ENCODE measurements around the gene IKBKE. TPM values are rescaled to one million over a fixed set of nuclear protein-coding genes. Genes with fewer than 3 reads are reported as not detected.

The IKBKE gene
- polyA plus RNA-seq, 1 donor (not counting 4 experiments of a cell fraction or from before 2014, with no cell fraction given): 8.9 TPM

DNA sequence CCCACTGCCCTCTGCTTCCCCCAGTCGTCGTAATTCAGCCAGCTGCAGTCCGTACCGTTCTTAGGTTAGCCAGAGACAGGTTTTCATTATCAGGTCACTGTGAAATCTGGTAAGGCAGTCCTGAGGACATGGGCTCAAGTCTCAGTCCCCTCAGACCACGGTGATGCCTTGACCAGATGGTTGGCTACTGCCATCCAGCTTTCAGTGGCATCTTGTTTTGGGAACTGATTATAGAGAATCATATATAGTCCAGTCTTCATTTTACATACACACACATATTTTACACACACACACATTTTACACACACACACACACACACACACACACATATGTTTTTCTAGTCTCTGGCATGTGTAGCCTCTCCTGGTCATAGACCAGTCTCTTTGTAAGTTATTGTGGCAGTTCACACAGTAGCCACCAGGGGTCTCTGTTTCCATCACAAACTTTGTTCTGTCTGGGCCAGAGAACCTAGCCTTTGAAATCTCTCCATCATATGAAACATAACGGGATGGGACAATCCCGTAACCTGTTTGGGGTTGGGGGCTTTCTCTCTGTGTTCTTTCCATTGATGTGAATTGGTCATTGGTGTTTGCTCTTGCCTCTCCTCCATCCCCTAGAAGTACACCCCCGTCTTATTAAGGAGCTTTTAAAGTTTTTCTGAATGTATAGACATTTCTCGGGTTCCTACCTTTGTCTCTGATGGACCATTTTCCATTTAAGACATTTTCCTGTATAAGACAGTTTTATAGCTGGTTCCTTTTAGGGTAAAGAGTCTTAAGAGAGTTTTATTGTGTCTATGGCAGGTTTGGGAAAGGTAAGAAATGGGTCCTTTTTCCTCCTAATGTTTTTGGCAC, 8.4 kb upstream of the IKBKE start:
- Histone ChIP-seq H2AFZ (ENCODE audit: control insufficient read depth, low read length) (no peak overlapping the region), H3K9ac (ENCODE audit: control insufficient read depth, extremely low read depth, insufficient read depth, low read length) (no peak overlapping the region), H3K4me2 (ENCODE audit: control insufficient read depth, extremely low read depth, insufficient read depth, low read depth, low read length) (no peak overlapping the region), H3K27me3 (ENCODE audit: control insufficient read depth, extremely low read depth, insufficient read depth, low read length) (no peaks in the 10 kb centered on the region), H3K9me1 (ENCODE audit: control insufficient read depth, extremely low read depth, insufficient read depth, low read length) (no peaks in the 10 kb centered on the region), H4K20me1 (ENCODE audit: control insufficient read depth, extremely low read depth, insufficient read depth, low read length) (no peaks in the 10 kb centered on the region), H3K27ac (ENCODE audit: control insufficient read depth, insufficient read depth, low read length) (no peak overlapping the region), H3K36me3 (ENCODE audit: control insufficient read depth in 2 of 2, extremely low read depth in 1 of 2, insufficient read depth in 2 of 2, low read length in 2 of 2) (peaks cover 9 to 13% of the 10 kb centered on the region in 2 experiments), H3K9me3 (ENCODE audit: control insufficient read depth, low read depth, low read length) (no peaks in the 10 kb centered on the region), H3K4me1 (ENCODE audit: control insufficient read depth, extremely low read depth, insufficient read depth, low read length) (peaks cover 32% of the 10 kb centered on the region), H3K4me3 (ENCODE audit: control insufficient read depth in 2 of 3, extremely low read depth in 1 of 3, insufficient read depth in 2 of 3, low read depth in 1 of 3, low read length in 3 of 3) (no peak overlapping the region), H3K79me2 (ENCODE audit: control insufficient read depth, insufficient read depth, low read length) (no peaks in the 10 kb centered on the region)
- no peak for DNase-seq (ENCODE audit: low read depth, low spot score)
- FAIRE-seq: peak; percentile 49
- TF ChIP-seq, protein P1, sequence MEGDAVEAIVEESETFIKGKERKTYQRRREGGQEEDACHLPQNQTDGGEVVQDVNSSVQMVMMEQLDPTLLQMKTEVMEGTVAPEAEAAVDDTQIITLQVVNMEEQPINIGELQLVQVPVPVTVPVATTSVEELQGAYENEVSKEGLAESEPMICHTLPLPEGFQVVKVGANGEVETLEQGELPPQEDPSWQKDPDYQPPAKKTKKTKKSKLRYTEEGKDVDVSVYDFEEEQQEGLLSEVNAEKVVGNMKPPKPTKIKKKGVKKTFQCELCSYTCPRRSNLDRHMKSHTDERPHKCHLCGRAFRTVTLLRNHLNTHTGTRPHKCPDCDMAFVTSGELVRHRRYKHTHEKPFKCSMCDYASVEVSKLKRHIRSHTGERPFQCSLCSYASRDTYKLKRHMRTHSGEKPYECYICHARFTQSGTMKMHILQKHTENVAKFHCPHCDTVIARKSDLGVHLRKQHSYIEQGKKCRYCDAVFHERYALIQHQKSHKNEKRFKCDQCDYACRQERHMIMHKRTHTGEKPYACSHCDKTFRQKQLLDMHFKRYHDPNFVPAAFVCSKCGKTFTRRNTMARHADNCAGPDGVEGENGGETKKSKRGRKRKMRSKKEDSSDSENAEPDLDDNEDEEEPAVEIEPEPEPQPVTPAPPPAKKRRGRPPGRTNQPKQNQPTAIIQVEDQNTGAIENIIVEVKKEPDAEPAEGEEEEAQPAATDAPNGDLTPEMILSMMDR (optimal IDR thresholded peaks at IDR 0.05 in 1 of 3, IDR thresholded peaks at IDR 0.05 in 1 of 3, conservative IDR thresholded peaks at IDR 0.05 in 1 of 3; ENCODE audit: extremely low read depth in 1 of 3, insufficient read depth in 2 of 3, low read length in 3 of 3): peak; percentile 61 to 89 (median 72)
- TF ChIP-seq EZH2 (IDR thresholded peaks at IDR 0.05; ENCODE audit: low read length): no peak
- dilution Hi-C loops (cut with MboI; ENCODE audit: extremely low pct_ligation_motif_present, low sequenced_read_pairs): no loop called here

DNA sequence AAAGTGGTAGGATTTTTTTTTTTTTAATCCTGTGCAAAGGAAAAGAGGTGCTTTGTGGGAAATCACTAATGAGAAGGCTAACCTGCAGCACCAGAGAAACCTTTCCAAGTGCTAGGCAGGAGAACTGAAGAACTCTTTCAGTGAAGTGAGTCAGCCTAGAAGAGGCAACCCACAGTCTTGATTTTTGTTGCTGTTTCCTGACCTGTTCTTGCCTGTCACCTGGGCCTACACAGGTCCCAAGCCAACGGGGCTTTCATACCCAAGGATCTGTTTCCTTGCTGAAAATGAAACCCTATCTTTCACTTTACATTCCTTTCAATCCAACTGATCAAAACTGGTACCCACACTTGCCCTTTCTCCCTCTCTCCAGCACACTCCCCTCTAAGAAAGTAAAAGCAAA, 7.1 kb upstream of the IKBKE start:
- peak; percentile 68 for FAIRE-seq
- H3K4me1 ChIP-seq (ENCODE audit: control insufficient read depth, extremely low read depth, insufficient read depth, low read length): peaks cover 21% of the 10 kb centered on the region
- H3K9me1 ChIP-seq (ENCODE audit: control insufficient read depth, extremely low read depth, insufficient read depth, low read length): no peaks in the 10 kb centered on the region
- no peak for DNase-seq (ENCODE audit: low read depth, low spot score)
- no peaks in the 10 kb centered on the region for H4K20me1 ChIP-seq (ENCODE audit: control insufficient read depth, extremely low read depth, insufficient read depth, low read length)
- H3K27ac ChIP-seq (ENCODE audit: control insufficient read depth, insufficient read depth, low read length): no peak overlapping the region
- H3K9ac ChIP-seq (ENCODE audit: control insufficient read depth, extremely low read depth, insufficient read depth, low read length): no peak overlapping the region
- no peaks in the 10 kb centered on the region for H3K9me3 ChIP-seq (ENCODE audit: control insufficient read depth, low read depth, low read length)
- TF ChIP-seq EZH2 (IDR thresholded peaks at IDR 0.05; ENCODE audit: low read length): no peak
- TF ChIP-seq, protein P1 (optimal IDR thresholded peaks at IDR 0.05 in 1 of 3, IDR thresholded peaks at IDR 0.05 in 1 of 3, conservative IDR thresholded peaks at IDR 0.05 in 1 of 3; ENCODE audit: extremely low read depth in 1 of 3, insufficient read depth in 2 of 3, low read length in 3 of 3): no peak
- no peak overlapping the region for H2AFZ ChIP-seq (ENCODE audit: control insufficient read depth, low read length)
- peak overlapping the region; percentile 9 for H3K4me2 ChIP-seq (ENCODE audit: control insufficient read depth, extremely low read depth, insufficient read depth, low read depth, low read length)
- no peak overlapping the region for H3K4me3 ChIP-seq (ENCODE audit: control insufficient read depth in 2 of 3, extremely low read depth in 1 of 3, insufficient read depth in 2 of 3, low read depth in 1 of 3, low read length in 3 of 3)
- dilution Hi-C loops (cut with MboI; ENCODE audit: extremely low pct_ligation_motif_present, low sequenced_read_pairs): no loop called here
- H3K36me3 ChIP-seq (ENCODE audit: control insufficient read depth in 2 of 2, extremely low read depth in 1 of 2, insufficient read depth in 2 of 2, low read length in 2 of 2): peaks cover 9 to 13% of the 10 kb centered on the region in 2 experiments
- H3K79me2 ChIP-seq (ENCODE audit: control insufficient read depth, insufficient read depth, low read length): no peaks in the 10 kb centered on the region
- H3K27me3 ChIP-seq (ENCODE audit: control insufficient read depth, extremely low read depth, insufficient read depth, low read length): no peaks in the 10 kb centered on the region

Data from keratinocyte (primary cell).